GM18517 (cell line): ENCODE results near the gene MLLT1.

Source experiments
- ATAC-seq: cut with Tn5 transposase; IDR thresholded peaks from one replicate; pipeline ENCODE4 v1.9.1; 2021; ENCODE audit warnings: mild to moderate bottlenecking, moderate library complexity; ENCODE audit not compliant: unreplicated experiment

MLLT1 gene

GRCh38 chr19:6223461-6224307 lies 56.1 kb downstream of the MLLT1 start:
- no peak for ATAC-seq

- no peak for ATAC-seq
These were observed 56.9 kb downstream of the MLLT1 start for GRCh38 chr19:6222884-6223283.

- no peak for ATAC-seq
These were observed 57.7 kb downstream of the MLLT1 start for GRCh38 chr19:6221878-6222746.

GRCh38 chr19:6221220-6221877 lies 58.4 kb downstream of the MLLT1 start:
- ATAC-seq = no peak

DNA sequence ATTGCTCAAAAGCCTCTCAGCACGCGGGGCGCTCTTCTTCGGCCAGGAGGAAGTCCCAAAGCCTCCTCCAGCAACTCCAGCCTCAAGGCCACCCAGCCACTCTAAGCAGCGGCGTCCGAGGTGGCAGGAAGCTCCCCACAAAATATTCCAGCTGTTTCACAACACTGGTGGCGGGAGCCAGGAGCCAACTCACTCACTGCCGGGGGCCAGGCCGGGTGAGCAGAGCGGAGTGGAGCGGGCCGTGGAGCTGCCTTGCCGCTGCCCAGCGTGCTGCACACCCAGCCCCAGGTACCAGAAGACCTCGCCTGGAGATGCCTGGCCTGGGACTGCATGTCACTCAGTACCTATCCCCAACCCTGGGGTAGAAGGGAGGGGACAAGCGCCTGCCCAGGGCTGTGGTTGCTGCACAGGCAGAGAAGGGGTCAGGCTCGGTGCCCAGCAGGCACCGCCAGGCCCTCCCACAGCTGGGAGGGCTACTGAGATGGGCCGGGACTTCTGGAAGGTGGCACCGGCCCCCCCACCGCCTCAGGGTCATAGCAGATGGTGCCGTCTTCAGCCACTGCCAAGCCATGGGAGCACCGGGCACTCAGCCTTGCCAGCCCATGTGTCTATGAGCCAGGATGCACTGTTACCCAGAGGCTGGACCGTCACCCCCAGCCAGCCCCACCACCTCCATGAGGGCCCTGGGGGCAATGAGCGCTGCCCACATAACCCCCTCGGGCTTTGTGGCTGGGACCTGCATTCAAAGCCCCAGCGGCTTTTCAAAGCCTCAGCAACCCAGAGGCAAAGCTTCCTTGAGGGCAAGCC lies 59.2 kb downstream of the MLLT1 start:
- ATAC-seq = no peak

GRCh38 chr19:6219586-6220290 lies 60.0 kb downstream of the MLLT1 start:
- no peak for ATAC-seq

GRCh38 chr19:6219147-6219525 lies 60.6 kb downstream of the MLLT1 start:
- no peak for ATAC-seq

DNA sequence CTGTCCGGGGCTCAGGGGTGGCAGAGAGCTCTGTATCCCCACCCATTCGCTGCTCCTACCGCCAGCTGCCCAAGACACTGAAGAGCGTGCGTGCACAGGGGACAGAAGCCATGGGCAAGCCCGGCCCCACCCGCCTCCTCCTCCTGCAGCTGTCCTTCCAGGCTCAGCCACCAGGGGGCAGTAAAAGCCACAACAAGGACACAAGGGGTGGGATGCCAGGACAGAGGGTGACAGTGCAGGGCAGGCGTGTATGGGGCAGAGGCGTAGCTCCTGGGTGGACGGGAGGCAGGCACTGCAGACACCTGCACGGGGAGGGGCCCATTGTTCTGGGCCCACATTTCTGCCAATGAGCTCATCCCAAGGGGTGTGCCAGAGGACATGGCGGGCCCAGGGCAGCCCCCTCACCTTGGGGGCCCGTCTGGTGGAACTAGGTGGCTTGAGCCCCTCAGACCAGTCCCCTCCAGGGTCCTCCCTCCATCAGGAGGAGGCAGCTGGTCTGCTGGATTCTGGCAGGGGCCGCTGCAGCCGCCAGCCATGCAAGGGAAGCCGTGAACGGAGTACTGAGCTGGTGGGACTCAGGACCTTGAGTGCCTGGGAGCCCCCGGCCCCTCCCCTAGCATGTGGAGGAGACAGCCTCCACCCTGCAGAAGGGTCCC lies 61.2 kb downstream of the MLLT1 start:
- ATAC-seq = no peak

DNA sequence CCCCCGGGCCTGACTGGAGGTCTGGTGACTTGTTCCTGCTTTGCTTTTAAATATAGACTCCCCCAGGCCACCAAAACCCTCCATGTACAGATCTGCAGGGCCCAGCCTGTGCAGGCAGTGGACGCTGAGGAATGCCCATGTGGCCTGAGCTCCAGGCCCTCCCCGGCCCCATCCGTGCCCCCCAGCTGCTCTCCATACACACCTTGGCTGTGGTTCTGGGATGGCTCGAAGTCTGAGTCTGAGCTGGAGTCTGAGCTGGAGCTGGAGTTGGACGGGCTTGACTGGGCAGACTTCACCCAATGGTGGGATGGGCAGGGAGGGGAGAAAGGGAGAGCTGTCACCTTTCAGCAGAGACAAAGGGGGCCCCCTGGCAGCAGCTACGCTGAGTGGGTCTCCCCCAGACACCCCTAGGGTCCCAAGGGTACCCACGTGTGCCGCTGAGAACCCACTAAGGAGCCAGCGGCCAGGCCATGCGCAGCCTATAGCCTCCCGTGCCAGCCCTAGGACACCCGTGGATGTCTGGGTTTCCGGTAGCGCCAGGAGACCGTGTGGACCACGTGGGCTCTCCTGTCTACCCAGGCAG lies 61.9 kb downstream of the MLLT1 start:
- ATAC-seq = no peak

DNA sequence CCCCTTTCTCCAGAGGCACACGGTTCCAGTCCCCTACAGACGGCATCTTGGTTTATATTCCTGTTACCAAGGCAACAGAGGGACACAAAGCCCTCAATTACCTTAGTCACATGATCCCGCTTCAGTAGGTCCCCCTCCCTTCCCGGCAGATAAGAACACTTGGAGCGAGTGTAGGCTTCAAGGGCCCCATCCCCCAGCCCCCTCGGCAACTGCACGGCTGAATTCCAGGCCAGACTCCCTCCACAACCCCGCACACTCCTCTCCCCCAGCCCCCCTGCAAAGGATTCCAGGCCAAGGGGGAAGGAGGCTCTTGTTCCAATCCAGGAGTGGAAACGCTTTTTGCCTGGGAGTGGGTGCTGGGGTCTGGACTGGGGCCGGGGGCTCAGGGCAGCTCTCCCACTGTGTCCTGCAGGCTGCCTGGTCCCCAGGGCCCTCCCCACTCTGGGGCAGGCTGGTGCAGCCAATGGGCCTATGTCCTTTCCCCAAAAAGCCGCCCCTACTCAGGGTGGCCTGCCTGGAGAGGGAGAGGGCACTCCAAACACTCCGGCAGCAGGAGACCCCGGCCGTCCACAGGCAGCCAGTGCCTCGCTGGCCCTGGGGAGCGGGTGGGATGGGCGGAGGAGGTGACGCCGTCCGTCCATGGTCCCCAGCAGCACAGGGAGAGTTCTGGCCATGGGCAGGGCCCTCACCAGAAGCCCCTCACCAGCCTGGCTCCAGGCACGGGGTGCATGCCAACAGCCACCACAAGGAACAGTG lies 62.6 kb downstream of the MLLT1 start:
- no peak for ATAC-seq

DNA sequence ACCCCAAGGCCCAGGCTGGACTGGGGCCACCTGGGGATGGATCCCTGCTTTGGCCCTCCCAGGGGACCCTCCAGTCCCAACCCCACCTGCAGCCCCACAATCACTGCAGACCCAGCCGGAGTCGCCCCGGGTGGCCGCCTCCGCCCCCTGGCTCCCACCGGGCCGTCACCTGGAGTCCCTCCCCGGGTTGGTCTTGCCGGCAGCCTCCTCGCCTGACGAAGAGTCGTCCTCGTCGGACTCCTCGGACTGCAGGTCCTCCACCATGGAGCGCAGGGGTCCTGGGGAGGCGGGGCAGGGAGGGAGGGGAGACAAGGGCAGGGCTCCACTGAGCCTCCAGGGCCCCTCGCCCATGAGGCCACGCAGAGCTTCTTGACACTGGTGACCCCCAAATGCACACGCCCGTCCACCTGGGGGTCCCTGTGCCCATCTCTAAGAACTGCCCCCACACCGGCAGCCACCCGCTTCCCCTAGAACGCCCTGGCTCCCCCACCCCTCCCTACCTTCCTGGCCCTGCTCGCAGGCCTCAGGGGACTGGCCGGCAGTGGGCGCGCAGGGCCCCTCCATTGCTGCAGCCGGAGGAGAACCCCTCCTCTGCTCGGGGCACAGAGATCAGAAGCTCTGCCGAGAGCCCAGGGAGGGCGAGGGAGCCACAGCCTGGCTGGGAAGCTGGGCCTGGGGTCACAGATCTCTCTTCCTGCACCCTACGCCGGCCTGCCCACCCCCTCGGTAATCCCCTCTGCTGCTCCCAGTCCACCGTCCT lies 63.4 kb downstream of the MLLT1 start:
- ATAC-seq = no peak

- ATAC-seq = no peak
These were observed 64.0 kb downstream of the MLLT1 start for GRCh38 chr19:6215701-6216235.

GRCh38 chr19:6214881-6215541 lies 64.8 kb downstream of the MLLT1 start:
- ATAC-seq = no peak

- ATAC-seq = no peak
These were observed 65.8 kb downstream of the MLLT1 start for GRCh38 chr19:6213696-6214641.

DNA sequence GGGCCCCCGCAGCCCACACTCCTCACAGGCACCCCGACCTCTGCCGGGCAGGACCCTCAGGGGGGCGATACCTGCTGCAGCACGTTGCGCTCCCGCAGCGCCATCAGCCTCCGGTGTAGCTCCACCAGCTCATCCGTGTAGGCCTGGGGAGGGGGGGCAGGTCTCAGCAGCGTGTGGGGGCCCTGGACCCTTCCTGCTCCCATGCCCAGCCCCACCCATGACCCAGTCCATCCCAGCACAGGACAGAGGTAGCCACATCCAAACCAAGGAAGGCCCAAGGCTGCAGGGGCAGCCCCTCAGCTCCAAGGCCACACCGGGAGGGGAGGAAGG lies 66.5 kb downstream of the MLLT1 start:
- ATAC-seq = no peak
